Esophagus muscularis mucosa (tissue), 4 donors: ENCODE data around the gene HACD2. TPM values are rescaled to one million over a fixed set of nuclear protein-coding genes. Genes with fewer than 3 reads are reported as not detected.

Experiments used
- DNase-seq: peaks from one replicate; pipeline ENCODE4 v3.0.0-alpha.2; 2017; ENCODE audit errors: extremely low spot score
- H3K27ac ChIP-seq, 4 donors: fragments of 200-600 bp; sonication (generic); replicated peaks in 1 of 4; 1 replicate in 3 of 4; 2 replicates in 1 of 4; pipeline ENCODE4 v1.5.1; 2016 to 2019; ENCODE audit warnings: mild to moderate bottlenecking in 1 of 4
- H3K27me3 ChIP-seq, 4 donors: fragments of 200-600 bp; sonication (generic); one replicate each; pipeline versions ENCODE4 v1.5.1 to v1.6.0; 2016 to 2019
- H3K36me3 ChIP-seq, 4 donors: fragments of 200-600 bp; sonication (generic); one replicate each; pipeline ENCODE4 v1.5.1; 2016 to 2019
- H3K4me1 ChIP-seq, 4 donors: fragments of 200-600 bp; sonication (generic); one replicate each; pipeline ENCODE4 v1.5.1; 2016 to 2019
- H3K4me3 ChIP-seq, 4 donors: fragments of 200-600 bp; sonication (generic); 1 replicate in 2 of 4; 2 replicates in 2 of 4; pipeline ENCODE4 v1.5.1; 2016 to 2019; ENCODE audit warnings: mild to moderate bottlenecking in 4 of 4, moderate library complexity in 1 of 4
- H3K9me3 ChIP-seq, 4 donors: fragments of 200-600 bp; sonication (generic); 1 replicate in 3 of 4; 2 replicates in 1 of 4; pipeline ENCODE4 v1.5.1; 2016 to 2019
- CTCF ChIP-seq, 3 experiments: fragments of 200-600 bp in 2 of 3; fragments of 450-650 bp in 1 of 3; sonication (generic) in 2 of 3; IDR thresholded peaks; one replicate each; pipeline ENCODE4 v1.5.1; 2017 to 2019; ENCODE audit warnings: antibody characterized with exemption in 3 of 3, mild to moderate bottlenecking in 2 of 3, moderate library complexity in 1 of 3
- EP300 ChIP-seq: sonication (generic); formaldehyde crosslinking; IDR thresholded peaks from one replicate; pipeline ENCODE4 v1.6.1; 2017; ENCODE audit warnings: antibody characterized with exemption
- POLR2A ChIP-seq: fragments of 450-650 bp; IDR thresholded peaks from one replicate; pipeline ENCODE4 v1.6.1; 2017; ENCODE audit warnings: antibody characterized with exemption, moderate library complexity, mild to moderate bottlenecking, low read depth
- POLR2AphosphoS5 ChIP-seq, 2 donors: sonication (generic); formaldehyde crosslinking; IDR thresholded peaks; one replicate each; pipeline ENCODE4 v1.6.1; 2017; ENCODE audit warnings: antibody characterized with exemption in 2 of 2
- WGBS: methylation state at CpG from one replicate; pipeline ENCODE4 v1.1.5; 2018; 5-methylcytosine and 5-hydroxymethylcytosine counted together
- intact Hi-C: fragments of 100-400 bp; cut with DNase I; formaldehyde crosslinking; loops from one replicate; pipeline ENCODE4 v1.15.1; 2023
- total RNA-seq, 4 donors: library from RNA; depleted of rRNA; stranded (reverse); fragments of >200 nt; gene quantifications; one replicate each; pipeline versions ENCODE4 v1.1.0 to v1.2.1, GENCODE V29; 2016

The HACD2 gene
- total RNA-seq, 4 donors from 2014 or later, result 20.5 to 30.3 (median 25.3) TPM

GRCh38 chr3:123595396-123596180, 10.7 kb upstream of the HACD2 start:
- TF ChIP-seq POLR2AphosphoS5 (IDR thresholded peaks at IDR 0.05) (no peak), CTCF (IDR thresholded peaks at IDR 0.05) (no peak), EP300 (no peak), POLR2A (no peak)
- peaks cover 0 to 3% (median 0%) of the 10 kb centered on the region in 4 donors for H3K9me3 ChIP-seq
- intact Hi-C loops, result loop anchor here (10.0 kb wide), 1 partner anchor 289 kb away; the partner anchor contains the start of gene MYLK
- no peak overlapping the region for H3K27ac ChIP-seq
- no peak overlapping the region for H3K4me3 ChIP-seq
- H3K27me3 ChIP-seq, result no peaks in the 10 kb centered on the region
- no peaks in the 10 kb centered on the region for H3K36me3 ChIP-seq
- H3K4me1 ChIP-seq, result no peaks in the 10 kb centered on the region
- DNase-seq, result peak; percentile 24
- 66% methylated on average over 5 of the region's 5 CpGs for WGBS

GRCh38 chr3:123593381-123593780, 8.5 kb upstream of the HACD2 start:
- Histone ChIP-seq H3K4me1 (peaks cover 0 to 15% (median 3%) of the 10 kb centered on the region in 4 donors), H3K9me3 (peaks cover 0 to 4% (median 0%) of the 10 kb centered on the region in 4 donors), H3K27me3 (no peaks in the 10 kb centered on the region), H3K4me3 (no peak overlapping the region), H3K36me3 (no peaks in the 10 kb centered on the region), H3K27ac (no peak overlapping the region)
- TF ChIP-seq EP300, result no peak
- TF ChIP-seq CTCF (IDR thresholded peaks at IDR 0.05), result no peak
- no peak for TF ChIP-seq POLR2AphosphoS5 (IDR thresholded peaks at IDR 0.05)
- TF ChIP-seq POLR2A, result no peak
- no peak for DNase-seq
- intact Hi-C loops, result loop anchor here (10.0 kb wide), 1 partner anchor 291 kb away; the partner anchor contains the start of gene MYLK
- WGBS, result 97% methylated on average over 3 of the region's 3 CpGs

GRCh38 chr3:123590685-123591450, 6.0 kb upstream of the HACD2 start:
- H3K4me1 ChIP-seq, result peaks cover 8 to 27% (median 11%) of the 10 kb centered on the region in 4 donors
- no peaks in the 10 kb centered on the region for H3K27me3 ChIP-seq
- WGBS, result 98% methylated on average over 3 of the region's 3 CpGs
- no peaks in the 10 kb centered on the region for H3K36me3 ChIP-seq
- H3K4me3 ChIP-seq, result no peak overlapping the region
- H3K9me3 ChIP-seq, result peaks cover 0 to 4% (median 0%) of the 10 kb centered on the region in 4 donors
- TF ChIP-seq EP300 (no peak), CTCF (IDR thresholded peaks at IDR 0.05) (no peak), POLR2AphosphoS5 (IDR thresholded peaks at IDR 0.05) (no peak), POLR2A (no peak)
- no peak for DNase-seq
- intact Hi-C loops, result loop anchor here (10.0 kb wide), 1 partner anchor 294 kb away; the partner anchor contains the start of gene MYLK
- H3K27ac ChIP-seq, result no peak overlapping the region

- Histone ChIP-seq H3K4me3 (no peak overlapping the region), H3K4me1 (peaks cover 12 to 46% (median 26%) of the 10 kb centered on the region in 4 donors), H3K27ac (no peak overlapping the region), H3K36me3 (peaks cover 0 to under 1% (median 0%) of the 10 kb centered on the region in 4 donors), H3K9me3 (peaks cover 0 to 4% (median 0%) of the 10 kb centered on the region in 4 donors), H3K27me3 (no peaks in the 10 kb centered on the region)
- DNase-seq, result peak; percentile 42
- 91% methylated on average over 2 of the region's 2 CpGs for WGBS
- TF ChIP-seq POLR2A (no peak), EP300 (no peak), POLR2AphosphoS5 (IDR thresholded peaks at IDR 0.05) (no peak)
- intact Hi-C loops, result loop anchor here (10.0 kb wide), 1 partner anchor 137 kb away; no protein-coding TSS in a partner anchor
Measured at GRCh38 chr3:123587401-123587800, 2.5 kb upstream of the HACD2 start.
